Activated naive CD4-positive, alpha-beta T cell treated with anti-CD3 and anti-CD28 coated beads, Interleukin-2, amount 50 U/mL, for 24 hours (primary cell): Measurements from ENCODE around the gene TEAD3.
"Not testable (repeated sequence)": the region's sequence is repeated elsewhere in the genome, so short reads cannot be mapped to it uniquely, and the experiment has no call there.

Source experiments
- H3K27ac Mint-ChIP-seq: one replicate; pipeline ENCODE4 v1.8.0; 2021; ENCODE audit warnings: mild to moderate bottlenecking, mixed read lengths
- H3K27me3 Mint-ChIP-seq: one replicate; pipeline ENCODE4 v1.8.0; 2021; ENCODE audit warnings: mixed read lengths
- H3K36me3 Mint-ChIP-seq: one replicate; pipeline ENCODE4 v1.8.0; 2021; ENCODE audit warnings: mixed read lengths
- H3K4me1 Mint-ChIP-seq: one replicate; pipeline ENCODE4 v1.8.0; 2021; ENCODE audit warnings: mixed read lengths
- H3K4me3 Mint-ChIP-seq: one replicate; pipeline ENCODE4 v1.8.0; 2021; ENCODE audit warnings: mild to moderate bottlenecking, mixed read lengths
- H3K9me3 Mint-ChIP-seq: one replicate; pipeline ENCODE4 v1.8.0; 2021; ENCODE audit warnings: mixed read lengths

Gene TEAD3

DNA sequence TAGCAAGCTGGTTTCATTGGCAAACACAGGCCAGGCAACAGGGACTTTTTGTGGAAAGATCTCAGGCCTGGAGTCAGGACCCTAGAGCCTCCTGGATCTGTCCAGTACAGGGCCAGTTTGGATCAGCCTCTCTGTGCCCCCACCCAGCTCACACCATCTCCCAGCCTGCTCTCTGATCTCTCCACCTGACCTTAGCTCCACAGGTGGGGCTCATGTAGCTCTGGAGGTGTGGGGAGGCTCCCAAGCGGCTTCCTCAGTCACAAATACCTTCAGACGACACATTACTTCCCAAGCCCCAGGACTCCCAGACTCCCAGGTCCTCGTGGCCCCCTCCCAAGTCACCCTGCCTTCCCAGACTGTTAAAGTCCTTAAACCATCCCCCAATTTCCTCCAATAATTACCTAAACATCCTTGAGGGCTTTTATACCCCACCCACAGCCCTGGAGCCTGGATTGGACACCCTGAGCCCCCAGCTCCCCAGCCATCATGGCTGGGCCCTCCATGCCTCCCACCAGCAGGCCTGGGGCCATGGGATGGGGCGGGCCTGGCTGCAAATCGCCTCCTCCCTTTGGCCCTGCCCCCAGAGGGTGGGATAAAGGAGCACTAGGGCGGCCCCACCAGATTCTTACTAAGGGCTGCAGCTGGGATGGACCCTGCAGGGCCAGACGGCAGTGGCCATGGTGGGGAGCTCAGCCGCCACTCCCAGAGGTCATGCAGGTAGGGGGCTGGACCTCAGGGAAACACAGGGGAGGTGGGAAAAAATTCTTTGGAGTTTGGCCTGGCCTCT is 60.6 kb downstream of the TEAD3 start:
- no peak overlapping the region for H3K4me3 Mint-ChIP-seq
- no peaks in the 10 kb centered on the region for H3K27me3 Mint-ChIP-seq
- no peaks in the 10 kb centered on the region for H3K9me3 Mint-ChIP-seq
- H3K36me3 Mint-ChIP-seq: no peaks in the 10 kb centered on the region
- no peak overlapping the region for H3K27ac Mint-ChIP-seq
- no peaks in the 10 kb centered on the region for H3K4me1 Mint-ChIP-seq

DNA sequence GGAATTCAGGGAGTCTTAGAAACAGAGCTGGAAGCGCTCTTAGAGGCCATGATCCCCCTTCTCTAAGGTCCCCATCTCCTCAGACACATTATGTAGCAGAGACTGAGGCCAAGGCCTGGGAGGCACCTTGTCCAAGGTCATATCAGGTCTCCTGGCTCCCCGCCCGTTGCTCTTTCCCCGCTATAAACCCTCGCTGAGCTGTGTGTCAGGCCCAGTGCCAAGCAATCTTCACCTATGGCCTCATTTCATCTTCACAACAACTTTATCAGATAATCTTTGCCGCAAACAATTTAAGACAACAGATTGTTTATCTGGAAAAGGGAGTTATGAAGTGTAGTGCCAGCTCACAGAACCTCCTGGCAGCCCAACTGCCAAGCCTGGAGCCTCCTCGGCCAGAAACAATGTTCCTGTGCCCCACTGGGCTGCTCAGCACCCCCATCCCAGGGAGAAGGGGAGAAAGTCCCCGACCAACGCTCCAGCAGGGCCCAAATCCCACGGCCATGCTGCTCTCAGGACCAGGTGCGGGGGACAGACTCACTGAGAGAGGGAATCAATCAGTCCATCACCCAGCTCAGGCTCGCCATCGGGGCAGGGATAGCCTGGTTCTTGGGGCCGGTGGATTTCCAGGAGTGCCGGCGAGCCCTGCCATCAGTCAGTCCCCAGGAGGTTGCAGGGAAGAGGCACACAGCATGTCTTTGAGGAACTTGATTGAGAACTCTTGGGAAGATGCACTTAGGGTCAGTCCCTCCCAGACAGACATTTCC is 61.6 kb downstream of the TEAD3 start:
- Mint-ChIP-seq H3K27me3 (no peaks in the 10 kb centered on the region), H3K9me3 (no peaks in the 10 kb centered on the region), H3K4me1 (no peaks in the 10 kb centered on the region), H3K4me3 (no peak overlapping the region), H3K27ac (no peak overlapping the region), H3K36me3 (no peaks in the 10 kb centered on the region)

DNA sequence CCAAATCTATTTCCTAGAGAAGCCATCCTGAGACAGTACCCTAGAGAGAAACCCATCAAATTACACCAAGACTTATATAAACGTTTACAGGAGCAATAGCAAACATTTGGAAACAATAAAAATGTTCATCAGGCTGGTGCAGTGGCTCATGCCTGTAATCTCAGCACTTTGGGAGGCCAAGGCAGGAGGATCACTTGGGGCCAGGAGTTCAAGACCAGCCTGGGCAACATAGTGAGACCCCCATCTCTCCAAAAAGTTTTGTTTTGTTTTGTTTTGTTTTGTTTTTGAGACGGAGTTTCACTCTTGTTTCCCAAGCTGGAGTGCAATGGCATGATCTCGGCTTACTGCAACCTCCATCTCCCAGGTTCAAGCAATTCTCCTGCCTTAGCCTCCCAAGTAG is 64.2 kb downstream of the TEAD3 start:
- H3K9me3 Mint-ChIP-seq, H3K4me1 Mint-ChIP-seq, H3K27me3 Mint-ChIP-seq, H3K27ac Mint-ChIP-seq, H3K4me3 Mint-ChIP-seq: not testable (repeated sequence)
- peaks cover 12% of the 10 kb centered on the region for H3K36me3 Mint-ChIP-seq

DNA sequence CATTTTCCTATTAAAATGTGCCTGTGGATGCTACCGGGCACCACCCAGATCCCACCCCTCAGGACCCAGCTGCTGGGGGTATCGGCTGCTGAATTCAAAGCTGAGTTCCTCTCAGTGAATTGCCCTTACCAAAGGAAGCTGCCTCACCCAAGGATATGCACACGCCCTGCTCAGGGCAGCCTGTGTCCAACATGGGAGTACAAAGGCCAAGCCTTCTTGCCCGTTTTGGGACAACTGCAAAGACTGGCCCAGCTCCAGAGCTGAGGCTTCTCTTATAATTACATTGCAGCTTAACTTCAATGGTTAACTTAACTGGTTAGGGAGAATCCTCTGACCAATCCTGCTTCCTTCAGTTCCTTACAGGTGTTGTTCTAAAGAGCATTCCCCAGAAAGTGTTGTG is 64.6 kb downstream of the TEAD3 start:
- H3K4me1 Mint-ChIP-seq: no peaks in the 10 kb centered on the region
- H3K27ac Mint-ChIP-seq: no peak overlapping the region
- no peak overlapping the region for H3K4me3 Mint-ChIP-seq
- H3K27me3 Mint-ChIP-seq: no peaks in the 10 kb centered on the region
- H3K9me3 Mint-ChIP-seq: no peaks in the 10 kb centered on the region
- peaks cover 12% of the 10 kb centered on the region for H3K36me3 Mint-ChIP-seq

DNA sequence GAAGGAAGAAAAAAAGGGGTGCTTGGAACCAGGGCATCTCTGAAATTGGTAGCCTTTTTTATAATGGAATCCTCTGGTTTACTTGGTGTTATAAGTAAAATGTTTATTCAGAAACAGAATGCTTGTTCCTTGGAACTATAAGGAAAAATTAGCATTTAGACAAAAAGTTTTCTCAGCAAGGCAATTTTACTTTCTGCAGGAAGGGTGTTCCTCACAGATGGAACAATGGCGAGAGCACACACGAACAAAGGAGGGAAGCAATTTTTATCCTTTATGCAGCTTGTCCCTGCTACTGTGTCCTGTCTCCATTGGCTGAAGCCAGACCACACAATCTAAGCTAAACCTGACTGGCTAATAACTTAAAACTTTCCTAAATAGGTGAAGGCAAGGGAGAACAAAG is 67.4 kb downstream of the TEAD3 start:
- Mint-ChIP-seq H3K4me1 (no peaks in the 10 kb centered on the region), H3K27ac (no peak overlapping the region), H3K9me3 (no peaks in the 10 kb centered on the region), H3K36me3 (peaks cover 20% of the 10 kb centered on the region), H3K27me3 (no peaks in the 10 kb centered on the region), H3K4me3 (no peak overlapping the region)

DNA sequence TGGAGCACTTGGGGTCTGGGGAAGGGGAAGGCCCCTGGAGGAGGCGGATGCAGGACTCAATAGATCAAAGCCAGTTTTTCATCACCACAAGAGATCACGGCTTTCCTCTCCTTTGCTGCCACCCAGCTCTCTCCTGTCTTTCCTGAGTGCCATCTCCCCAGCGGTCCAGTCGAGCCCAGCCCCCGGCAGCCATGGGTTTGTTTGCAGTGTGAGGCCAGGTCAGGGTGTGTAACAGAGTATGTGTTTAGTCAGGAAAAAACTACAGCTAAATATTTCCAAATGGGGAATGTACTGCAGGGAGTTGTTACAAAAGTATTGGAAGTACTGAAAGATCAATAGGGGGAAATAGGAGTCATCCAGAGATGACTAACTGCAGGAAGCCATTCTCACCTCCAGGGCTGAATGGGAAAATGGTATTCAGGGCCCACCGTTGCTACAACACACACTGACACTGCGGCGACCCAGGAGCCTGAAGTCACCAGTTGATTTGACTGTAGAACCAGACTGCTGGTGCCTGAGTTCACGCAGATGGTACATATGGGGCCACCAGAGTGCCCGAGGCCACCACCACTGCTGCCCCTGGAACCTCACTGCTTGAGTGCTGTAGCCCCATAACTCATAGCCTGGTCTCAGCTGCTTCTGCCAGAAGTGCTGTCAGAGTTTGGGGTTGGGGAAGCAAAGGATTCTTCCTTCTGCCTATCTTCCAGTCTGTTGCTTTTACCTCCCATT is 68.3 kb downstream of the TEAD3 start:
- H3K4me1 Mint-ChIP-seq: no peaks in the 10 kb centered on the region
- H3K9me3 Mint-ChIP-seq: no peaks in the 10 kb centered on the region
- H3K4me3 Mint-ChIP-seq: no peak overlapping the region
- peaks cover 20% of the 10 kb centered on the region for H3K36me3 Mint-ChIP-seq
- H3K27ac Mint-ChIP-seq: no peak overlapping the region
- no peaks in the 10 kb centered on the region for H3K27me3 Mint-ChIP-seq

DNA sequence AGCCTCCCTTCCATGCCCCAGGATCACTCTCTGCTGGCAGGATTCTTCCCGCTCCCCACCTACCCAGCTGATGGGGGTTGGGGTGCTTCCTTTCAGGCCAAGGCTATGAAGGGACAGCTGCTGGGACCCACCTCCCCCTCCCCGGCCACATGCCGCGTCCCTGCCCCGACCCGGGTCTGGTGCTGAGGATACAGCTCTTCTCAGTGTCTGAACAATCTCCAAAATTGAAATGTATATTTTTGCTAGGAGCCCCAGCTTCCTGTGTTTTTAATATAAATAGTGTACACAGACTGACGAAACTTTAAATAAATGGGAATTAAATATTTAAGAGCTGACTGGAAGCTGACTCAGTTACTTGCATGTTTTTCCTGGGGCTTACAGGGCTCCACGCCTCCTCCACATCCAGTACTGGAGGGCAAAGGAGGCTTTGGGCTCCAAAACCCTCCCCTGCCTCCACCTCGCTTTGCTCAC is 69.0 kb downstream of the TEAD3 start:
- H3K27ac Mint-ChIP-seq: no peak overlapping the region
- peaks cover 21% of the 10 kb centered on the region for H3K36me3 Mint-ChIP-seq
- no peak overlapping the region for H3K4me3 Mint-ChIP-seq
- H3K4me1 Mint-ChIP-seq: no peaks in the 10 kb centered on the region
- no peaks in the 10 kb centered on the region for H3K27me3 Mint-ChIP-seq
- H3K9me3 Mint-ChIP-seq: no peaks in the 10 kb centered on the region

DNA sequence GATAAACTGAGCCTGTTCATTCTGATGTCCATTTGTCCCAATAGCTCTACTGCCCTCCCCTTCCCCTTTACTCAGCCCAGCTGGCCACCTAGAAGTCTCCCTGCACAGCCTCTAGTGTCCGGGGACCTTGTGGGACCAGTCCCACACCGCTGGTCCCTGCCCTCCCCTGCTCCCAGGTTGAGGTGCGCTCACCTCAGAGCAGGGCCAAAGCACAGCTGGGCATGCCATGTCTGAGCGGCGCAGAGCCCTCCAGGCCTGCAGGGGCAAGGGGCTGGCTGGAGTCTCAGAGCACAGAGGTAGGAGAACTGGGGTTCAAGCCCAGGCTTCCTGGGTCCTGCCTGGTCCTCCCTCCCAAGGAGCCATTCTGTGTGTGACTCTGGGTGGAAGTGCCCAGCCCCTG is 69.4 kb downstream of the TEAD3 start:
- Mint-ChIP-seq H3K4me1 (no peaks in the 10 kb centered on the region), H3K36me3 (peaks cover 21% of the 10 kb centered on the region), H3K4me3 (no peak overlapping the region), H3K9me3 (no peaks in the 10 kb centered on the region), H3K27me3 (no peaks in the 10 kb centered on the region), H3K27ac (no peak overlapping the region)

DNA sequence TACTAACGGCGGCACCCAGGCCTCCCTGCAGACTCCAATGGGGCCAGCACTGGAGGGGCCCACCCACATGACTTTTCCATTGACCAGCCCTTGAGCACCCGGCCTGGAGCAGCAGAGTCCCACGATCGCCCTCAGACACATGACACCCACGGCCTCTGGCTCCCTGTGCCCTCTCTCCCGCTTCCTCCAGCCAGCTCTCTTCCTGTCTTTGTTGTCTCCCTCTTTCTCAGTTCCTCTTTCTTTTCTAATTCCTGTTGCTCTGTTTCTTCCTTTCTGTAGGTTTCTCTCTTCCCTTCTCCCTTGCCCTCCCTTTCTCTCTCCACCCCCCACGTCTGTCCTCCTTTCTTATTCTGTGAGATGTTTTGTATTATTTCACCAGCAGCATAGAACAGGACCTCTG is 70.8 kb downstream of the TEAD3 start:
- H3K36me3 Mint-ChIP-seq: peaks cover 24% of the 10 kb centered on the region
- H3K9me3 Mint-ChIP-seq: no peaks in the 10 kb centered on the region
- no peak overlapping the region for H3K4me3 Mint-ChIP-seq
- H3K4me1 Mint-ChIP-seq: no peaks in the 10 kb centered on the region
- H3K27ac Mint-ChIP-seq: no peak overlapping the region
- no peaks in the 10 kb centered on the region for H3K27me3 Mint-ChIP-seq

DNA sequence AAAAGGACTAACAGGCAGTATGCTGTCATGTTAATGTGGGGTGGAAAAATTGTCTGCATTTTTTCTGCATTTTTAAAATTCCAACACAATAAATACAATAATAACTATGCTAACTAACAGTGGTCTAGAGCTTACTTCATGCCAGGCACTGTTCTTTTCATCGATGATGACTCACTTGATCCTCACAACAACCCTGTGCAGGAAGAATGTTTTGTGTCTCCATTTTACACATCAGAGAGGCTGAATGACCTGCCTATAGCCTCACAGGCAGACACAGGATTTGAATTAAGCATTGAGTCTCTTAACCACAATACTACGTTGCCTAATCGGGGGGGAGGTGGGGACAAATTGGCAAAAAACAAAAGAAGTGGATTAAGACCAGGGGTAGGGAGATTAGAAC is 71.6 kb downstream of the TEAD3 start:
- Mint-ChIP-seq H3K4me1 (no peaks in the 10 kb centered on the region), H3K27me3 (no peaks in the 10 kb centered on the region), H3K27ac (no peak overlapping the region), H3K36me3 (peaks cover 24% of the 10 kb centered on the region), H3K4me3 (no peak overlapping the region), H3K9me3 (no peaks in the 10 kb centered on the region)
